ENCODE results near the gene BRF1.

GRCh38 chr14:105211758-105212089 lies 89.1 kb downstream of the BRF1 start:
- no peak for TF ChIP-seq POLR2AphosphoS5 (IDR thresholded peaks at IDR 0.05; ENCODE audit: borderline replicate concordance, low read depth, low read length)
- no peak for TF ChIP-seq EZH2 (IDR thresholded peaks at IDR 0.05)

Measured in SK-N-MC (cell line).